GM19043 (cell line): ENCODE data around the gene KIF14.
"Not testable (repeated sequence)": the region's sequence is repeated elsewhere in the genome, so short reads cannot be mapped to it uniquely, and the experiment has no call there.

Experiments used
- ATAC-seq: cut with Tn5 transposase; IDR thresholded peaks from one replicate; pipeline ENCODE4 v1.9.1; 2021; ENCODE audit warnings: low read depth; ENCODE audit not compliant: unreplicated experiment

KIF14 gene

DNA sequence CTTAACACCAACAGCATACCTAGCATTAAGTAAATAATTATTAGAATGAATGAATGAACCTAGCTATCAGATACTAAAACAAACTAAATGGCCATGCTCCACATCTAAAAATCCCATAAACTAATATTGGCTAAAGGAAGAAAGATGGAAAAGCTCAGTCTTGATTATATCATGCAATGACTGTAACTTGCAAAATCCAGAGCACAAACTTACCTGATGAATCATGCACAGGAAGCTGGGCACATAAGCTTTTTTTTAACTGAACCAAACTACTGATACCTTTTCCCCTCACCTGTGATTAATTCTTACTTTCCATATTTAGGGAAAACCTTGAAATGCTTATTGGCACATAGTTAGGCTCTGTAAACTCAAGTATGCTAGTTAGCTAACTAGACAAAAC lies 70.2 kb downstream of the KIF14 start:
- no peak for ATAC-seq

DNA sequence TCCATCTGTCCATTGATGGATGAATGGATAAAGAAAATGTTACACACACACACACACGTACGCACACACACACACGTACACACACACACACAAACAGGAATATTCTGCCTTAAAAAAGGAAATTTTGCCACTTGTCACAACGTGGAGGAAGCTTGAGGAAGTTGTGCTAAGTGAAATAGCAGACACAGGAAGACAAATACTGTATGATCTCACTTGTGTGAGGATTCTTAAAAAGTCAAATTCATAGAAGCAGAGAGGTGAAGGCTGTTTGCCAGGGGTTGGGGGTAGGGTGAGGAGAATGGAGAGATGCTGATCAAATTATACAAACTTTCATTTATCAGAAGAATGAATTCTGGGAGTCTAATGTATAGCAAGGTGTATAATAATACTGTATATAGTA lies 73.2 kb downstream of the KIF14 start:
- ATAC-seq, result no peak

DNA sequence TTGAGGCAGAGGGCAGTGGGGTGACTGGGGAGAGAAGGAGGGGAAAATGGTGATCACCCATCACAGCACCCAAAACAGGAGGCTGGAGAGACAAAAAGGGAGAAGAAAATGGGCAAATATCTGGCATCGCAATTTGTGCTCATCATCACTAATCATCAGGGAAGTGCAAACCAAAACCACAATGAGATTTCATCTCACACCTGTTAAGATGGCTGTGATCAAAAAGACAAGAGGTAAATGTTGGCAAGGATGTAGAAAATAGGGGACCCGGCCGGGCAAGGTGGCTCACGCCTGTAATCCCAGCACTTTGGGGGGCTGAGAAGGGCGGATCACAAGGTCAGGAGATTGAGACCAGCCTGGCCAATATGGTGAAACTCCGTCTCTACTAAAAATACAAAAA lies 74.0 kb downstream of the KIF14 start:
- no peak for ATAC-seq

GRCh38 chr1:200542162-200542561 lies 78.4 kb downstream of the KIF14 start:
- ATAC-seq, result no peak

DNA sequence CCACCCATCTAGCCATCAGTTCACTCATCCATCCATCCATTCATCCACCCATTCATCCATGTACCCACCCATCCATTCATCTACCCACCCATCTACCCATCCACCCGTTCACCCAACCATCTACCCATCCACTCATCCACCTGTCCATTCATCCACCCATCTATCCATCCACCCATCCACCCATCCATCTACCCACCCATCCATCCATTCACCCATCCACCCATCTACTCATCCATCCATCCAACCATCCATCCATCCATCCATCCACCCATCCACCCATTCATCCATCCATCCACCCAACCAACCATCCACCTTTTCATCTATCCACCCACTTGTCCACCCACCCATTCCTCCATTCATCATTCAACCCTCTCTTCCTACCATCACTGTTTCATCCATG lies 80.3 kb downstream of the KIF14 start:
- no peak for ATAC-seq

GRCh38 chr1:200538179-200538578 lies 82.4 kb downstream of the KIF14 start:
- no peak for ATAC-seq

GRCh38 chr1:200535605-200536004 lies 84.9 kb downstream of the KIF14 start:
- ATAC-seq, result no peak

DNA sequence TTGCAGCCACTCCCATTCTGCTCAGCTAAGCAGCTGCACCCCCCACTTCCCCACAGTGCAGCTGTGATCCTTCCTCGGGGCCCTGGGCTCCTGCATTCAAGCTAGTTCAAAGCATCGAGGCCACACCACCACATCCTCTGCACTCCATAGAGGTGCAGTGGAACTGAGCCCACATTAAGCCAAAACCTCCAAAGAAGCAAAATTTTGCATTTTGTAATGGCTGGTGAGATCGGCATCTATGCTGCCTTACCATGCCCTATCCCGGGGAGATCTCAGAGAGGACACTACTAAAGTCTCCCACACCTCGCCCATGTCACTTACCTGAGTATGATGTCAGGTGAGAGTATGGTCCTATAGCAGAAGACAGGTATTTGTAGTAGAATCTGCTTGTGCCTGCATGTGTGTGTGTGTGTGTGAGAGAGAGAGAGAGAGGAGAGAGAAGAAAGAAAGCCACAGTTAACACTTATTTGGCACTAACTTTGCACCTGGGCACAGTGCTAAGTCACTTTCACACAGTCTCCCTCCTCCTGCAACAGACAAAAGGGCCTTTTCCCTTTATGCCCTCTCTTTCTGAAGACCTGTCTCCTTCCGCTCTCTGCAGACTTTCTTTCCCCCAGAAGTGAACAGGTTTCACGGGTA lies 89.8 kb downstream of the KIF14 start:
- ATAC-seq, result no peak

DNA sequence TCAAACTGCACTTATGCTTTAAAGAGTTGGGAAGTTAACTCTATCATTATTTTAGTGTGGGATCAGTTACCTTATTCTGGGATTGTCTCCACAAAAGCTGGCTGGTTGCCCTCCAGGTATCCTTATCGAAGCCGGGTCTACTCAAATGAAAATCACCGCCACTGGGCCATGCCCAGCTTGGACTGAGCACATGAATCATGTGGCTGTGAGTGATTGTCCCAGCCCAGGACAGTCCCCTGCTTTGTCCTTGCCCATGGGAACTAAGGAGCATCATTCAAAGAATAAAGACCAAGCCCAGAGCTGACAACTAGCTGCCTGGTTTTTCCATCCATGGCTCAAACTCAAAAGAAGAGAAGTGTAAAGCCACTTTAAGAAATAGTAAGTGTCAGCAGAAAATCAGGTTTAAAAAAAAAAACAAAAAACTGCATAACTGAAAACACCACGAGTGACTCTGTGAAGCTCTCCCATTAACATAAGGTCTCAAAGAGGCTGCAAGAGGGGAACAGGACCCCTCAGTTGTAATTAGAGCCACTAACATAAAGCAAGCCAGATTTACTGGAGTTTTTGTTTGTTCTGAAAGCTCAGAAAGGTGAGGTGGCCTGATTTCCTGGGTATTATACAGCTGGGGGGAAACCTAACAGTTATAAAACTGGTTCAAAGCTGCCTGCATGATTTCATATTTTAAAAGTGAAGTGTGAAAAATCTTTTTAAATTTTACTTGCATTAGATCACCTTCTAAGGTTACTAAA lies 91.5 kb downstream of the KIF14 start:
- ATAC-seq, result no peak

- ATAC-seq, result no peak
These were observed 92.9 kb downstream of the KIF14 start for GRCh38 chr1:200527670-200528069.

GRCh38 chr1:200526709-200527612 lies 93.6 kb downstream of the KIF14 start:
- peak; percentile 44 for ATAC-seq

- no peak for ATAC-seq
These were observed 95.2 kb downstream of the KIF14 start for GRCh38 chr1:200525090-200525987.

- ATAC-seq, result not testable (repeated sequence)
These were observed 96.0 kb downstream of the KIF14 start for GRCh38 chr1:200524551-200524950.

DNA sequence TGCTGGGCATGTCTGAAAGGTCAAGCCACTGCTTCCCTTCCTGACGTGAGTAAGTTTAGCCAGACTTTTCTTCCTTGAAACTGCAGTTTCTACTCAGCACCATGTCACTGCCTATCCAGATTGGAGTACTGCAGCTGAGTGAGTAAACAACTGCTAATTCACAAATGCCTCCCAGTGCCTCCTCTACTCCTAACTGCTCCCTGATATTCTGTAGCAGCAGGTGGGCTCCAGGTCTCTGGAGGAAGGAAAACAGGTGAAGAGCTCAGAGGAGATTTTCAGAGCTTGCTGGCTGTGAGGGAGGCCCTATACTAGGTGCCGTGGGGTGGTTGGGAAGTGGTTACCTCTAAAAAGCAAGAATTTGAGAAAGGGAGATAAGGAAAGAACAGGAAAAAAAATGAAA lies 96.5 kb downstream of the KIF14 start:
- ATAC-seq, result no peak

DNA sequence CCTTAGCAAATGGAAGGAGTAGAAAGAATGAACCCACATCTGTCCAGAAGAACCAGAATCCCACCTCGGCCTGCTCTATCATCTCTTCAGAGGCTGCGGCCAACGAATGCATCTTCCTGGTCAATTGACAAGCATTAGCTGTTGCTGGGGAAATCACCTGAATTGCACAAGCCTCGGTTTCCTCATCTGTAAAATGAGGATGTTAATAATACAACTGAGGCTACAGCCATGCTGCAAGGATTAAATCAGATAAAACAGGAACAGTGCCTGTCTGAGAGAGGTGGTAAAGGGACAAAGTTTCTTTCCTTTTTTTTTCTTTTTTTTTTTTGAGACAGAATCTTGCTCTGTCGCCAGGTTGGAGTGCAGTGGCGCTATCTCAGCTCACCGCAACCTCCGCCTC lies 99.8 kb downstream of the KIF14 start:
- ATAC-seq, result no peak

- ATAC-seq, result no peak
These were observed 102.0 kb downstream of the KIF14 start for GRCh38 chr1:200518524-200518923.

DNA sequence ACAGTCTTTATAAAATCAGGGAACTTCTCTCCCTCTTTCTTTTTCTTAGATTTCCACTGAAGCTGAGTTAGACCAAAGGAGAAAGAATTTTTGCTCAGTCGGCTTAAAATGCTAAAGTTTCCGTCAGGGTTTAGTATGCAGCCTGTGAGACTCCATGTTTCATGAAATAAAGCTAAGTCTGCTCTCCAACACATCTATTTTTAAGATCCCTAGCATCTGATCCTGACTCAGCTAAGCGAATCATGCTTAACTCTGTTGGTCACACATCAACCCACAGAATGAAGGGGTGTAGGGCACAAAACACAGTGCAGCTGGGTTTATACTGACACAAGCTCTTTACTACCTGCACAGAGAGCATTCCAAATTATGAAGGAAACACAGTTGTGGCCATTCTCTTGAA lies 108.4 kb downstream of the KIF14 start:
- no peak for ATAC-seq

GRCh38 chr1:200510228-200510623 lies 110.3 kb downstream of the KIF14 start:
- ATAC-seq, result peak; percentile 91

GRCh38 chr1:200506471-200506870 lies 114.1 kb downstream of the KIF14 start:
- ATAC-seq, result no peak

DNA sequence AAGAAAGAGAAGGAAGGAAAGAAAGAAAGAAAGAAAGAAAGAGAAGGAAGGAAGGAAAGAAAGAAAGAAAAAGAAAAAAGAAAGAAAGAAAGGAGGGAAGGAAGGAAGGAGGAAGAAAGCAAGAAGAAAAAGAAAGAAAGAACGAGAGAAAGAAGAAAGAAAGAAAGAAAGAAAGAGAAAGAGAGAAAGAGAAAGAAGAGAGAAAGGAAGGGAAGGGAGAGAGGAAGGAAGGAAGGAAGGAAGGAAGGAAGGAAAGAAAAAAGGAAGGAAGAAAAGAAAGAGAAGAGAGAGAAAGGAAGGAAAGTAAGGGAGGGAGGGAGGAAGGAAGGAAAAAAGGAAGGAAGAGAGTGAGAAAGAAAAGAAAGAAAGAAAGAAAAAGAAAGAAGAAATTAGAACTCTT lies 115.3 kb downstream of the KIF14 start:
- ATAC-seq, result no peak
